HepG2 (cell line): ENCODE data around the gene MAOB. TPM values are rescaled to one million over a fixed set of nuclear protein-coding genes. Genes with fewer than 3 reads are reported as not detected.

Experiments used
- ATAC-seq: fragments of 200-7000 bp; cut with Tn5 transposase; 3 replicates; pipeline ENCODE4 v1.9.1; 2020; ENCODE audit warnings: mild to moderate bottlenecking, moderate library complexity
- BruUV-seq: library from RNA; stranded (reverse); fragments of 400-500 nt; replicated peaks from 2 replicates; lab custom pipeline; 2021; lab: Mats Ljungman, UMichigan
- CTCF ChIA-PET: fragments of 300-600 bp; formaldehyde crosslinking; extraction: SDS; loops from one replicate; lab custom pipeline; 2021; ENCODE audit warnings: low total read pairs, inconsistent platforms, low intra/inter-chr PET ratio; lab: Yijun Ruan, JAX
- POLR2A ChIA-PET: fragments of 350-600 bp; sonication (Branson Sonifier 250); formaldehyde crosslinking; loops from one replicate; lab custom pipeline; 2020; ENCODE audit warnings: antibody characterized with exemption, inconsistent platforms; lab: Yijun Ruan, JAX
- DNase-seq: peaks from one replicate; pipeline ENCODE4 v3.0.0-alpha.2; 2015; ENCODE audit warnings: low spot score
- FAIRE-seq: peaks from 3 replicates; lab custom pipeline; 2011; peaks lifted over from hg19 to GRCh38; lab: Jason Lieb, UNC
- H2AFZ ChIP-seq: one replicate; pipeline ENCODE4 v1.6.1; 2011; ENCODE audit warnings: low read length, inconsistent platforms
- H3K27ac ChIP-seq: fragments of 300-600 bp; 3 replicates; pipeline ENCODE4 v1.8.0; 2011; ENCODE audit warnings: mixed run types, mild to moderate bottlenecking, mixed read lengths, low read length, inconsistent platforms; ENCODE audit not compliant: insufficient read depth; ENCODE audit errors: extremely low read length
- H3K27me3 ChIP-seq, 2 experiments: fragments of 200-600 bp in 1 of 2; 2 replicates in 1 of 2; 3 replicates in 1 of 2; pipeline versions ENCODE4 v1.6.0 to v1.8.0; 2011; ENCODE audit warnings: low read length in 2 of 2, mild to moderate bottlenecking in 2 of 2, moderate library complexity in 2 of 2, inconsistent platforms in 1 of 2; ENCODE audit not compliant: insufficient read depth in 2 of 2, control insufficient read depth in 1 of 2
- H3K36me3 ChIP-seq, 2 experiments: fragments of 200-600 bp in 1 of 2; replicated peaks in 1 of 2; 2 replicates in 1 of 2; 3 replicates in 1 of 2; pipeline versions ENCODE4 v1.5.1 to v1.8.0; 2011; ENCODE audit warnings: low read length in 2 of 2, inconsistent platforms in 1 of 2; ENCODE audit not compliant: insufficient read depth in 2 of 2, control insufficient read depth in 1 of 2
- H3K4me1 ChIP-seq: 2 replicates; pipeline ENCODE4 v1.5.1; 2012; ENCODE audit warnings: low read length, inconsistent platforms; ENCODE audit not compliant: insufficient read depth
- H3K4me2 ChIP-seq: 2 replicates; pipeline ENCODE4 v1.6.0; 2011; ENCODE audit warnings: low read depth, low read length, inconsistent platforms
- H3K4me3 ChIP-seq, 3 experiments: fragments of 200-600 bp in 1 of 3; sonication (generic), shearing (Covaris generic) in 1 of 3; replicated peaks in 1 of 3; 2 replicates each; pipeline ENCODE4 v1.5.1; 2011 to 2016; ENCODE audit warnings: low read length in 3 of 3, inconsistent platforms in 2 of 3, low read depth in 2 of 3, mild to moderate bottlenecking in 2 of 3, control low read depth in 1 of 3, mixed read lengths in 1 of 3; ENCODE audit not compliant: insufficient read depth in 1 of 3
- H3K79me2 ChIP-seq: one replicate; pipeline ENCODE4 v1.6.1; 2011; ENCODE audit warnings: low read length, inconsistent platforms; ENCODE audit not compliant: insufficient read depth
- H3K9ac ChIP-seq: 2 replicates; pipeline ENCODE4 v1.6.0; 2011; ENCODE audit warnings: mild to moderate bottlenecking, low read depth, low read length, inconsistent platforms; ENCODE audit not compliant: insufficient read depth
- H3K9me3 ChIP-seq: 2 replicates; pipeline ENCODE4 v1.5.1; 2012; ENCODE audit warnings: mild to moderate bottlenecking, low read length
- H4K20me1 ChIP-seq: 2 replicates; pipeline ENCODE4 v1.6.0; 2011; ENCODE audit warnings: inconsistent platforms, mild to moderate bottlenecking, low read length, moderate library complexity; ENCODE audit not compliant: insufficient read depth
- AKAP8 ChIP-seq: sonication (generic); formaldehyde crosslinking; IDR thresholded peaks from 2 replicates; pipeline ENCODE4 v1.5.1; 2020; ENCODE audit warnings: mild to moderate bottlenecking, missing genetic modification reagents
- ELF3 ChIP-seq: IDR thresholded peaks from 2 replicates; pipeline ENCODE4 v1.6.1; 2016; ENCODE audit warnings: missing genetic modification reagents, missing compliant biosample characterization
- KDM6A ChIP-seq: IDR thresholded peaks from 2 replicates; pipeline ENCODE4 v1.6.1; 2016; ENCODE audit warnings: low read depth
- MTF2 ChIP-seq: sonication (generic); formaldehyde crosslinking; IDR thresholded peaks from 2 replicates; pipeline ENCODE4 v1.5.0; 2020; ENCODE audit warnings: missing genetic modification reagents, borderline replicate concordance
- NFYC ChIP-seq: IDR thresholded peaks from 2 replicates; pipeline ENCODE4 v1.6.1; 2016; ENCODE audit warnings: missing genetic modification reagents, missing compliant biosample characterization
- REXO4 ChIP-seq: sonication (generic); formaldehyde crosslinking; IDR thresholded peaks from 2 replicates; pipeline ENCODE4 v1.8.0; 2022; ENCODE audit warnings: missing genetic modification reagents, mild to moderate bottlenecking, borderline replicate concordance
- RFX1 ChIP-seq: fragments of 450-650 bp; IDR thresholded peaks from 2 replicates; pipeline ENCODE4 v1.6.1; 2017
- SMARCC2 ChIP-seq: fragments of 450-650 bp; IDR thresholded peaks from 2 replicates; pipeline ENCODE4 v1.6.1; 2017; ENCODE audit warnings: antibody characterized with exemption, mild to moderate bottlenecking
- SSRP1 ChIP-seq: IDR thresholded peaks from 2 replicates; pipeline ENCODE4 v1.6.1; 2016; ENCODE audit warnings: control low read depth
- ZBTB7B ChIP-seq: sonication (generic); formaldehyde crosslinking; IDR thresholded peaks from 2 replicates; pipeline ENCODE4 v1.4.0; 2020; ENCODE audit warnings: missing genetic modification reagents
- ZNF251 ChIP-seq: sonication (generic); formaldehyde crosslinking; IDR thresholded peaks from 2 replicates; pipeline ENCODE4 v1.9.0; 2021; ENCODE audit warnings: mild to moderate bottlenecking, missing genetic modification reagents
- ZNF776 ChIP-seq: sonication (generic); formaldehyde crosslinking; IDR thresholded peaks from 2 replicates; pipeline ENCODE4 v1.4.0; 2020; ENCODE audit warnings: mild to moderate bottlenecking, missing genetic modification reagents
- WGBS: methylation state at CpG from one replicate; pipeline ENCODE4 v1.1.6; 2017; ENCODE audit warnings: low lambda C conversion rate; 5-methylcytosine and 5-hydroxymethylcytosine counted together
- in situ Hi-C: cut with HindIII; loops from 2 replicates; pipeline ENCODE4 v1.10.0; 2017; ENCODE audit warnings: low pct_unique_long_range_greater_than_20kb; ENCODE audit not compliant: extremely low pct_ligation_motif_present
- intact Hi-C: fragments of 100-400 bp; cut with micrococcal nuclease; formaldehyde crosslinking; loops from one replicate; pipeline ENCODE4 v1.10.0; 2022; ENCODE audit not compliant: unreplicated experiment
- polyA plus RNA-seq, 8 experiments: library from polyadenylated mRNA; depleted of rRNA in 3 of 8; stranded (reverse) in 7 of 8; unstranded in 1 of 8; fragments of >200 nt; fragmentation: Illumina TruSeq in 4 of 8; extraction: Trizol in 4 of 8; gene quantifications; 2 replicates each; pipeline versions ENCODE4 v1.2.1 to v1.2.3, GENCODE V29; 2011 to 2016; ENCODE audit warnings: low read depth in 4 of 8, missing spikeins in 1 of 8, mixed read lengths in 1 of 8; ENCODE audit not compliant: insufficient read depth in 1 of 8
- total RNA-seq, 5 experiments: library from RNA; depleted of rRNA; stranded (reverse); fragments of >200 nt; fragmentation: Illumina TruSeq; extraction: Trizol; gene quantifications; 2 replicates each; pipeline ENCODE4 v1.2.3, GENCODE V29; 2016; ENCODE audit warnings: low read depth in 1 of 5
- TF ChIP-seq, protein P1 (sequence below): sonication (generic); formaldehyde crosslinking; IDR thresholded peaks from 2 replicates; pipeline ENCODE4 v1.9.0; 2021; ENCODE audit warnings: missing genetic modification reagents, mild to moderate bottlenecking, borderline replicate concordance
- TF ChIP-seq, protein P2 (sequence below): sonication (generic); formaldehyde crosslinking; IDR thresholded peaks from 2 replicates; pipeline ENCODE4; 2020; ENCODE audit warnings: missing genetic modification reagents, mild to moderate bottlenecking, borderline replicate concordance
- TF ChIP-seq, protein P3 (sequence below): sonication (generic); formaldehyde crosslinking; IDR thresholded peaks from 2 replicates; pipeline ENCODE4 v1.5.0; 2020; ENCODE audit warnings: mild to moderate bottlenecking, missing genetic modification reagents, borderline replicate concordance
- TF ChIP-seq, protein P4 (sequence below): sonication (generic); formaldehyde crosslinking; conservative IDR thresholded peaks from 2 replicates; pipeline ENCODE4 v1.8.1; 2023; ENCODE audit warnings: missing genetic modification reagents

Gene MAOB
- total and polyA plus RNA-seq, 2 of the 13 experiments (the other 11 are each of a cell fraction or from before 2014, with no cell fraction given), result 11.0 to 19.0 TPM

DNA sequence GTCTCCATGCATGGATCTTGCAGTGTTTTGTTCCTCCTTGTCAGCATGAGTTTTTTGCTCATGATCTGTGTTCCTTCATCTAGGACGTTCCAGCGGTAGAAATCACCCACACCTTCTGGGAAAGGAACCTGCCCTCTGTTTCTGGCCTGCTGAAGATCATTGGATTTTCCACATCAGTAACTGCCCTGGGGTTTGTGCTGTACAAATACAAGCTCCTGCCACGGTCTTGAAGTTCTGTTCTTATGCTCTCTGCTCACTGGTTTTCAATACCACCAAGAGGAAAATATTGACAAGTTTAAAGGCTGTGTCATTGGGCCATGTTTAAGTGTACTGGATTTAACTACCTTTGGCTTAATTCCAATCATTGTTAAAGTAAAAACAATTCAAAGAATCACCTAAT is 138.0 kb downstream of the MAOB start (continued):
- no peak for TF ChIP-seq ELF3 (CRISPR knock-in tag)
- TF ChIP-seq AKAP8 (CRISPR knock-in tag), result no peak

DNA sequence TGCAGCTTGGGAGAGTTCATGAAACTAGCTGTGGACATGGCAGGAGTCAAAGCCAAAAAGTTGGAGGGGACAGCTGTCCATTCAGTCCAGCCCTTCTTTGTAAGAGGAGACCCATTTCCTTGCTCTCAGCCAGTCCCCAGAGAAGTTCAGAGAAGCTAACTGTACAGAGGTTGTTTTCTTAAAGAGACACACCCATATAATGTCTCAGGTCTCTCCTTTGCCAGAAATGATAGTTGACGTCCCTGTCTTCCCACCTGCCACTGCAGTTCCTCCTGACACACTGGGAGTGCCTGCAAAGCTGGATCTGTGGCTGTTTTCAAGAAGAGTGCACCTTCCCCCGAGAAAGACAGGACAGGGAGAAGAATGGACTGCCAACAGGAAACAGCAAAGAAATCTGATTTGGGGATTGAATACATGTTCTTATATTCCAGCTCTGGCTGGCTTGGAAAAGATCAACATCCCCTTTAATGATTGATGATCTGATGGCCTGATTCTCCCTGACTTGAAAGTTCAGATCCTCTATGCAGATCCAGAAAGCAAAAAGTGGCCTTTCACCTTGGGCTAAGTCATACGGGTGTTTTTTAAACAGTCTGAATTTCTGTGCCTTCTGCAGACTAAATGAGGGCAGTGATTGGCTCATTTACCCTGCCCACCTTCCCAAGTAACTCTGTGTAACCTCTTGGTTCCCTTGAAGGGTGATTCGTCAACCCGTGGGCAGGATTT is 139.0 kb downstream of the MAOB start:
- Histone ChIP-seq H2AFZ (no peak overlapping the region), H3K27ac (no peak overlapping the region), H3K9ac (no peak overlapping the region), H3K4me2 (no peak overlapping the region), H3K4me1 (no peaks in the 10 kb centered on the region), H4K20me1 (no peaks in the 10 kb centered on the region), H3K79me2 (no peaks in the 10 kb centered on the region), H3K9me3 (no peaks in the 10 kb centered on the region), H3K36me3 (0 out of 5 replicates have a peak, but pooled peaks cover 0 to 2% of the 10 kb centered on the region in 2 experiments), H3K27me3 (no peaks in the 10 kb centered on the region), H3K4me3 (no peak overlapping the region)
- ChIA-PET POLR2A (no interaction called here), CTCF (no interaction called here)
- no peak for FAIRE-seq
- DNase-seq, result no peak
- intact Hi-C loops (no loop called here), in situ Hi-C loops (loop anchor here (10.0 kb wide), 1 partner anchor 88 kb away; the partner anchor contains the start of gene MAOA)
- WGBS, result 88% methylated on average over 4 of the region's 5 CpGs
- no TSS peak for BruUV-seq
- no peak for ATAC-seq
- TF ChIP-seq ZBTB7B (CRISPR knock-in tag) (no peak), NFYC (no peak), SMARCC2 (no peak), ZNF251 (CRISPR knock-in tag) (no peak), SSRP1 (CRISPR knock-in tag) (no peak), MTF2 (CRISPR knock-in tag) (no peak), RFX1 (no peak), REXO4 (CRISPR knock-in tag) (no peak), ZNF776 (CRISPR knock-in tag) (no peak), KDM6A (CRISPR knock-in tag) (no peak)
- TF ChIP-seq, protein P1, sequence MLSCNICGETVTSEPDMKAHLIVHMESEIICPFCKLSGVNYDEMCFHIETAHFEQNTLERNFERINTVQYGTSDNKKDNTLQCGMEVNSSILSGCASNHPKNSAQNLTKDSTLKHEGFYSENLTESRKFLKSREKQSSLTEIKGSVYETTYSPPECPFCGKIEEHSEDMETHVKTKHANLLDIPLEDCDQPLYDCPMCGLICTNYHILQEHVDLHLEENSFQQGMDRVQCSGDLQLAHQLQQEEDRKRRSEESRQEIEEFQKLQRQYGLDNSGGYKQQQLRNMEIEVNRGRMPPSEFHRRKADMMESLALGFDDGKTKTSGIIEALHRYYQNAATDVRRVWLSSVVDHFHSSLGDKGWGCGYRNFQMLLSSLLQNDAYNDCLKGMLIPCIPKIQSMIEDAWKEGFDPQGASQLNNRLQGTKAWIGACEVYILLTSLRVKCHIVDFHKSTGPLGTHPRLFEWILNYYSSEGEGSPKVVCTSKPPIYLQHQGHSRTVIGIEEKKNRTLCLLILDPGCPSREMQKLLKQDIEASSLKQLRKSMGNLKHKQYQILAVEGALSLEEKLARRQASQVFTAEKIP (CRISPR knock-in tag), result no peak
- TF ChIP-seq, protein P2, sequence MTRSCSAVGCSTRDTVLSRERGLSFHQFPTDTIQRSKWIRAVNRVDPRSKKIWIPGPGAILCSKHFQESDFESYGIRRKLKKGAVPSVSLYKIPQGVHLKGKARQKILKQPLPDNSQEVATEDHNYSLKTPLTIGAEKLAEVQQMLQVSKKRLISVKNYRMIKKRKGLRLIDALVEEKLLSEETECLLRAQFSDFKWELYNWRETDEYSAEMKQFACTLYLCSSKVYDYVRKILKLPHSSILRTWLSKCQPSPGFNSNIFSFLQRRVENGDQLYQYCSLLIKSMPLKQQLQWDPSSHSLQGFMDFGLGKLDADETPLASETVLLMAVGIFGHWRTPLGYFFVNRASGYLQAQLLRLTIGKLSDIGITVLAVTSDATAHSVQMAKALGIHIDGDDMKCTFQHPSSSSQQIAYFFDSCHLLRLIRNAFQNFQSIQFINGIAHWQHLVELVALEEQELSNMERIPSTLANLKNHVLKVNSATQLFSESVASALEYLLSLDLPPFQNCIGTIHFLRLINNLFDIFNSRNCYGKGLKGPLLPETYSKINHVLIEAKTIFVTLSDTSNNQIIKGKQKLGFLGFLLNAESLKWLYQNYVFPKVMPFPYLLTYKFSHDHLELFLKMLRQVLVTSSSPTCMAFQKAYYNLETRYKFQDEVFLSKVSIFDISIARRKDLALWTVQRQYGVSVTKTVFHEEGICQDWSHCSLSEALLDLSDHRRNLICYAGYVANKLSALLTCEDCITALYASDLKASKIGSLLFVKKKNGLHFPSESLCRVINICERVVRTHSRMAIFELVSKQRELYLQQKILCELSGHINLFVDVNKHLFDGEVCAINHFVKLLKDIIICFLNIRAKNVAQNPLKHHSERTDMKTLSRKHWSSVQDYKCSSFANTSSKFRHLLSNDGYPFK (CRISPR knock-in tag), result no peak
- TF ChIP-seq, protein P3, sequence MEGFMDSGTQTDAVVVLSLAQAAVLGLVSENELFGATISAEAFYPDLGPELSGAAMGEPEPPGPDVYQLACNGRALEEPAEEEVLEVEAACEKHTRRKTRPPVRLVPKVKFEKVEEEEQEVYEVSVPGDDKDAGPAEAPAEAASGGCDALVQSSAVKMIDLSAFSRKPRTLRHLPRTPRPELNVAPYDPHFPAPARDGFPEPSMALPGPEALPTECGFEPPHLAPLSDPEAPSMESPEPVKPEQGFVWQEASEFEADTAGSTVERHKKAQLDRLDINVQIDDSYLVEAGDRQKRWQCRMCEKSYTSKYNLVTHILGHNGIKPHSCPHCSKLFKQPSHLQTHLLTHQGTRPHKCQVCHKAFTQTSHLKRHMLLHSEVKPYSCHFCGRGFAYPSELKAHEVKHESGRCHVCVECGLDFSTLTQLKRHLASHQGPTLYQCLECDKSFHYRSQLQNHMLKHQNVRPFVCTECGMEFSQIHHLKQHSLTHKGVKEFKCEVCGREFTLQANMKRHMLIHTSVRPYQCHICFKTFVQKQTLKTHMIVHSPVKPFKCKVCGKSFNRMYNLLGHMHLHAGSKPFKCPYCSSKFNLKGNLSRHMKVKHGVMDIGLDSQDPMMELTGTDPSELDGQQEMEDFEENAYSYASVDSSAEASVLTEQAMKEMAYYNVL, result no peak
- TF ChIP-seq, protein P4, sequence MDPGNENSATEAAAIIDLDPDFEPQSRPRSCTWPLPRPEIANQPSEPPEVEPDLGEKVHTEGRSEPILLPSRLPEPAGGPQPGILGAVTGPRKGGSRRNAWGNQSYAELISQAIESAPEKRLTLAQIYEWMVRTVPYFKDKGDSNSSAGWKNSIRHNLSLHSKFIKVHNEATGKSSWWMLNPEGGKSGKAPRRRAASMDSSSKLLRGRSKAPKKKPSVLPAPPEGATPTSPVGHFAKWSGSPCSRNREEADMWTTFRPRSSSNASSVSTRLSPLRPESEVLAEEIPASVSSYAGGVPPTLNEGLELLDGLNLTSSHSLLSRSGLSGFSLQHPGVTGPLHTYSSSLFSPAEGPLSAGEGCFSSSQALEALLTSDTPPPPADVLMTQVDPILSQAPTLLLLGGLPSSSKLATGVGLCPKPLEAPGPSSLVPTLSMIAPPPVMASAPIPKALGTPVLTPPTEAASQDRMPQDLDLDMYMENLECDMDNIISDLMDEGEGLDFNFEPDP (CRISPR knock-in tag), result no peak
